Stomach (tissue), 9 donors: ENCODE results near the gene MRPL9. TPM values are rescaled to one million over a fixed set of nuclear protein-coding genes. Genes with fewer than 3 reads are reported as not detected.

Source experiments
- DNase-seq, 2 donors: peaks; one replicate each; pipeline versions ENCODE4 v3.0.0 to v3.0.0-alpha.2; 2013 to 2019
- H3K27ac ChIP-seq, 5 donors: fragments of 200-600 bp in 4 of 5; sonication (generic) in 4 of 5; one replicate each; pipeline ENCODE4 v1.5.1; 2013 to 2019; ENCODE audit warnings: mild to moderate bottlenecking in 1 of 5, moderate library complexity in 1 of 5
- H3K27me3 ChIP-seq, 3 donors: fragments of 200-600 bp; sonication (generic); one replicate each; pipeline ENCODE4 v1.5.1; 2017 to 2019; ENCODE audit warnings: mixed run types in 1 of 3
- H3K36me3 ChIP-seq, 4 donors: fragments of 200-600 bp; sonication (generic); 1 replicate in 3 of 4; 2 replicates in 1 of 4; pipeline ENCODE4 v1.5.1; 2016 to 2019
- H3K4me1 ChIP-seq, 4 donors: fragments of 200-600 bp; sonication (generic); one replicate each; pipeline ENCODE4 v1.5.1; 2016 to 2019
- H3K4me3 ChIP-seq, 4 donors: fragments of 200-600 bp; sonication (generic) in 3 of 4; one replicate each; pipeline ENCODE4 v1.5.1; 2016 to 2019; ENCODE audit warnings: mild to moderate bottlenecking in 1 of 4
- H3K9me3 ChIP-seq, 4 donors: fragments of 200-600 bp; sonication (generic); one replicate each; pipeline ENCODE4 v1.5.1; 2016 to 2019
- CTCF ChIP-seq, 7 experiments: fragments of 450-650 bp in 4 of 7; fragments of 200-600 bp in 3 of 7; sonication (generic) in 3 of 7; IDR thresholded peaks; one replicate each; pipeline ENCODE4 v1.5.1; 2016 to 2019; ENCODE audit warnings: antibody characterized with exemption in 7 of 7, control low read depth in 2 of 7, mild to moderate bottlenecking in 1 of 7
- EP300 ChIP-seq: sonication (generic); formaldehyde crosslinking; IDR thresholded peaks from one replicate; pipeline ENCODE4 v1.6.1; 2017; ENCODE audit warnings: antibody characterized with exemption
- POLR2A ChIP-seq, 4 donors: fragments of 450-650 bp; IDR thresholded peaks; one replicate each; pipeline ENCODE4 v1.6.1; 2016; ENCODE audit warnings: antibody characterized with exemption in 4 of 4, control low read depth in 2 of 4, mild to moderate bottlenecking in 1 of 4, moderate library complexity in 1 of 4
- POLR2AphosphoS5 ChIP-seq, 3 donors: sonication (generic); formaldehyde crosslinking; IDR thresholded peaks; one replicate each; pipeline ENCODE4 v1.6.1; 2016; ENCODE audit warnings: antibody characterized with exemption in 3 of 3
- WGBS, 5 donors: extraction: QIAGEN DNeasy Blood & Tissue Kit in 3 of 5; methylation state at CpG; one replicate each; pipeline versions ENCODE4 v1.1.5 to v1.1.7; 2013 to 2018; 5-methylcytosine and 5-hydroxymethylcytosine counted together
- intact Hi-C: fragments of 100-400 bp; cut with DNase I; formaldehyde crosslinking; loops from one replicate; pipeline ENCODE4 v1.15.1; 2023; ENCODE audit warnings: low total_unique reads
- polyA plus RNA-seq, 3 donors: library from polyadenylated mRNA; stranded (reverse); fragments of 200-250 nt; gene quantifications; one replicate each; pipeline ENCODE4 v1.2.3, GENCODE V29; 2013
- total RNA-seq, 5 donors: library from RNA; depleted of rRNA; stranded (reverse); fragments of >200 nt; gene quantifications; one replicate each; pipeline versions ENCODE4 v1.1.0 to v1.2.3, GENCODE V29; 2014 to 2016
- donor health status: healthy with polysubstance abuse.
- donor health status: Bipolar disorder and iron deficiency.
- donor health status: healthy.

The MRPL9 gene
- total and polyA plus RNA-seq, 8 donors: 19.8 to 246 (median 69.6) TPM

DNA sequence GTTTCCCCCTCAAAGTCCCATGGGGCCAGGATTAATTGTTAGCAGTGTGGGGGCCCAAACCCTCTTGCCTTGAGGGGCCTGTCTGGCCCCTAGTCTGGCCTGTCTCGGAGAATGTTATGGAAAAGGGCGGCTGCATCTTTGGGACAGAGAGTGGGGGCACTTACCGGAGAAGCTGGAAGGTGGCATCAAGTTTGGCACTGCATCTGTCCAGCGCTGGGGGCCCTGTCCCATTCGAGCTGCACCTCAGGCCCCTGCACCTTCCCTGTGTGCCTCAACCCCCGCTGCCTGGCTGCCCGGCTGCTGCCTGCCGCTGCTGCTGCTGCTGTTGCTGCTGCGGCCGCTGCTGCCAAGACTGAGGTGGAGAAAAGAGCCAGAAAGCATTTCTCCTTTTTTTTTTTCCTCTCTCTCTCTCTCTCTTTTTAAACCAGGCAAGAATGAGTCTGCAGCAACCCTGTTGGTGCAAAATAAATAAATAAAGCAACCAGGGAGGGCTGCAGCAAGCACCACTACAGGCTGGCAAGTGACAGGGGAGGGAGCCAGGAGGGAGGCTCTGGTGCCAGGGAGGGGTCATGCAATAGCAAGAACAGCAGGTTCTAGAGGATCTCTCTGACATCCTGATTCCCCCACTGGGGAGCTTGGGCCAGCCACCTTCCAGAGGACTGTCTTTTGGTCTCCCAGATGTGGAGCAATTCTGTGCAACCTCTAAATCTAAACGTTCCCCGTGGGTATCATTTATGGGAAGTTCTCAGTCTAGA lies 41.9 kb upstream of the MRPL9 start, which contains the start of gene LINGO4:
Gene LINGO4 (minus strand): TSS at position 354 of the 755 bp plus-strand sequence. CDS start 2,715 bp downstream, outside the sequence.
- Histone ChIP-seq H3K27me3 (peaks cover 0 to 38% (median 0%) of the 10 kb centered on the region in 3 donors), H3K27ac (no peak within 1 kb of the TSS), H3K36me3 (peaks cover 0 to 22% (median 12%) of the 10 kb centered on the region in 4 donors), H3K9me3 (no peaks in the 10 kb centered on the region), H3K4me3 (no peak within 1 kb of the TSS), H3K4me1 (no peaks in the 10 kb centered on the region)
- intact Hi-C loops: no loop called here
- TF ChIP-seq POLR2AphosphoS5 (IDR thresholded peaks at IDR 0.05) (no peak), POLR2A (IDR thresholded peaks at IDR 0.05) (no peak), EP300 (no peak), CTCF (IDR thresholded peaks at IDR 0.05) (no peak)
- DNase-seq: no peak
- WGBS, 5 donors: 40 to 57% (median 54%) methylated on average over 10 to 12 of the region's 12 CpGs

GRCh38 chr1:151803915-151804314 lies 40.6 kb upstream of the MRPL9 start:
- intact Hi-C loops: no loop called here
- Histone ChIP-seq H3K9me3 (no peaks in the 10 kb centered on the region), H3K27ac (no peak overlapping the region), H3K36me3 (peaks cover 0 to 22% (median 12%) of the 10 kb centered on the region in 4 donors), H3K4me3 (no peak overlapping the region), H3K27me3 (peaks cover 0 to 49% (median 0%) of the 10 kb centered on the region in 3 donors), H3K4me1 (no peaks in the 10 kb centered on the region)
- TF ChIP-seq POLR2AphosphoS5 (IDR thresholded peaks at IDR 0.05): no peak
- no peak for TF ChIP-seq POLR2A (IDR thresholded peaks at IDR 0.05)
- no peak for TF ChIP-seq CTCF (IDR thresholded peaks at IDR 0.05)
- no peak for TF ChIP-seq EP300
- WGBS, 5 donors: 94 to 98% (median 95%) methylated on average over 3 of the region's 3 CpGs
- no peak for DNase-seq

- H3K36me3 ChIP-seq: peaks cover 0 to 15% (median 11%) of the 10 kb centered on the region in 4 donors
- no peak overlapping the region for H3K4me3 ChIP-seq
- no peak for TF ChIP-seq POLR2A (IDR thresholded peaks at IDR 0.05)
- TF ChIP-seq CTCF (IDR thresholded peaks at IDR 0.05): no peak
- peaks cover 0 to 49% (median 0%) of the 10 kb centered on the region in 3 donors for H3K27me3 ChIP-seq
- intact Hi-C loops: no loop called here
- DNase-seq: no peak
- no peaks in the 10 kb centered on the region for H3K4me1 ChIP-seq
- no peaks in the 10 kb centered on the region for H3K9me3 ChIP-seq
- H3K27ac ChIP-seq: no peak overlapping the region
Observed at GRCh38 chr1:151803164-151803563, 39.9 kb upstream of the MRPL9 start.

DNA sequence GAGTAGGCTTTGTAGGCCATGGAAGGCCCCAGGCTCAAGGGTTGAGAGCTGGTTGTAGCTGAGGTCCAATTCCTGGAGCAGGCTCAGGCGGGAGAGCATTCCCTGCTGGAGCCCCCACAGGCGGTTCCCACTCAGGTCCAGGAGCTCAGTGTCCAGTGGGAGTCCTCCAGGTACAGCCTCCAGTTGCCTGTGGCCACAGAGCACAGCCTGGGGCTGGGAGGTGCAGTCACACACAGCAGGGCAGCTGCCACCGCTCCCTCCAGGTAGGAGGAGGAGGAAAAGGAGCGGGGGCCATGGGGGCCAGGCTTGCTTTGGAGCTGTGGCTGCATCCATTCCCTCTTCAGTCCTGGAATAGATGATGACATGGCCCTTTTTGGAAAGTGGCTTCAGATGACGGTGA lies 39.1 kb upstream of the MRPL9 start:
- H3K27ac ChIP-seq: no peak overlapping the region
- 81 to 95% (median 89%) methylated on average over 4 to 5 of the region's 5 CpGs for WGBS, 5 donors
- H3K36me3 ChIP-seq: peaks cover 0 to 7% (median 5%) of the 10 kb centered on the region in 4 donors
- intact Hi-C loops: no loop called here
- no peak for TF ChIP-seq POLR2AphosphoS5 (IDR thresholded peaks at IDR 0.05)
- no peak for TF ChIP-seq CTCF (IDR thresholded peaks at IDR 0.05)
- no peak for TF ChIP-seq EP300
- no peak for TF ChIP-seq POLR2A (IDR thresholded peaks at IDR 0.05)
- peaks cover 0 to 48% (median 0%) of the 10 kb centered on the region in 3 donors for H3K27me3 ChIP-seq
- no peaks in the 10 kb centered on the region for H3K9me3 ChIP-seq
- no peak overlapping the region for H3K4me3 ChIP-seq
- H3K4me1 ChIP-seq: no peaks in the 10 kb centered on the region
- no peak for DNase-seq
